Measurements from ENCODE around the gene SLIT3.

Gene SLIT3

GRCh38 chr5:169301386-169301934, 521 bp upstream of the SLIT3 start:
- Histone ChIP-seq H3K27ac (ENCODE audit: extremely low read depth, low read depth, low read length) (no peak overlapping the region), H3K4me3 (ENCODE audit: low read depth, low read length) (peak overlapping the region; percentile 34), H3K4me1 (ENCODE audit: control insufficient read depth, insufficient read depth, low read length) (peaks cover 12% of the 10 kb centered on the region), H3K9me3 (ENCODE audit: control insufficient read depth, insufficient read depth, low read depth, low read length) (no peaks in the 10 kb centered on the region), H3K36me3 (ENCODE audit: control insufficient read depth in 2 of 2, insufficient read depth in 1 of 2, low read length in 2 of 2) (no peaks in the 10 kb centered on the region)
- TF ChIP-seq ZEB2 (tag by site-specific recombination; IDR thresholded peaks at IDR 0.05) (0 out of 2 replicates have a peak, but pooled peaks have one; percentile 4), ZBTB48 (tag by site-specific recombination; IDR thresholded peaks at IDR 0.05) (peak; percentile 95), AEBP2 (tag by site-specific recombination; IDR thresholded peaks at IDR 0.05; ENCODE audit: borderline replicate concordance) (no peak), ZNF791 (tag by site-specific recombination; IDR thresholded peaks at IDR 0.05) (no peak), ZXDB (tag by site-specific recombination; IDR thresholded peaks at IDR 0.05) (0 out of 2 replicates have a peak, but pooled peaks have one; percentile 48), ZNF768 (tag by site-specific recombination; IDR thresholded peaks at IDR 0.05) (peak; percentile 71; the same call in 1 of the 2 replicates), ZNF530 (tag by site-specific recombination; IDR thresholded peaks at IDR 0.05; ENCODE audit: low read depth) (0 out of 2 replicates have a peak, but pooled peaks have one; percentile 3), ZNF366 (tag by site-specific recombination; conservative IDR thresholded peaks at IDR 0.05) (0 out of 2 replicates have a peak, but pooled peaks have one; percentile 3), ZNF335 (tag by site-specific recombination; conservative IDR thresholded peaks at IDR 0.05) (peak; percentile 44)
- CTCF ChIA-PET = interaction anchor here (0.6 to 4.2 kb wide), 13 partner anchors 9 to 415 kb away, joined by 3 to 25 read pairs (median 7); no protein-coding TSS in a partner anchor
- POLR2A ChIA-PET = interaction anchor here (0.6 to 0.7 kb wide), 3 partner anchors 59 to 282 kb away, joined by 3 to 4 read pairs (median 3); no protein-coding TSS in a partner anchor

GRCh38 chr5:169299663-169300467, 1.1 kb downstream of the SLIT3 start:
- no peaks in the 10 kb centered on the region for H3K36me3 ChIP-seq (ENCODE audit: control insufficient read depth in 2 of 2, insufficient read depth in 1 of 2, low read length in 2 of 2)
- POLR2A ChIA-PET = no interaction called here
- CTCF ChIA-PET = interaction anchor here (0.6 to 2.9 kb wide), 9 partner anchors 8 to 439 kb away, joined by 3 to 22 read pairs (median 3); no protein-coding TSS in a partner anchor
- no peak overlapping the region for H3K4me3 ChIP-seq (ENCODE audit: low read depth, low read length)
- peak overlapping the region; percentile 48; the same call in 1 of the 2 replicates for H3K27ac ChIP-seq (ENCODE audit: extremely low read depth, low read depth, low read length)
- TF ChIP-seq GLIS2 (tag by site-specific recombination; IDR thresholded peaks at IDR 0.05) = peak; percentile 59; the same call in 1 of the 2 replicates
- no peak for TF ChIP-seq ZNF132 (tag by site-specific recombination; IDR thresholded peaks at IDR 0.05; ENCODE audit: borderline replicate concordance)
- TF ChIP-seq ZNF394 (tag by site-specific recombination; IDR thresholded peaks at IDR 0.05; ENCODE audit: borderline replicate concordance) = peak; percentile 57; the same call in 1 of the 2 replicates
- TF ChIP-seq ZNF155 (tag by site-specific recombination; IDR thresholded peaks at IDR 0.05) = no peak
- TF ChIP-seq ZNF280C (tag by site-specific recombination; IDR thresholded peaks at IDR 0.05) = no peak
- peak; percentile 69; the same call in 1 of the 2 replicates for TF ChIP-seq PRDM4 (tag by site-specific recombination; IDR thresholded peaks at IDR 0.05)
- peak; percentile 30; the same call in 1 of the 2 replicates for TF ChIP-seq ZBTB17 (tag by site-specific recombination; IDR thresholded peaks at IDR 0.05)
- H3K4me1 ChIP-seq (ENCODE audit: control insufficient read depth, insufficient read depth, low read length) = peaks cover 15% of the 10 kb centered on the region
- H3K9me3 ChIP-seq (ENCODE audit: control insufficient read depth, insufficient read depth, low read depth, low read length) = no peaks in the 10 kb centered on the region
